Stimulated activated CD8-positive, alpha-beta memory T cell treated with anti-CD3 and anti-CD28 coated beads, Interleukin-7, amount 100 ng/mL, for 24 hours (primary cell): ENCODE measurements around the gene PGC.
"Not testable (repeated sequence)": the region's sequence is repeated elsewhere in the genome, so short reads cannot be mapped to it uniquely, and the experiment has no call there.

Experiments used
- DNase-seq: peaks from one replicate; pipeline ENCODE4 v3.0.0-alpha.2; 2020; ENCODE audit warnings: low read depth

Gene PGC

GRCh38 chr6:41775293-41775882 lies 28.2 kb upstream of the PGC start:
- no peak for DNase-seq

- DNase-seq, result no peak
These were observed 27.6 kb upstream of the PGC start for GRCh38 chr6:41774841-41775240.

- no peak for DNase-seq
These were observed 24.1 kb upstream of the PGC start for GRCh38 chr6:41771058-41771983.

GRCh38 chr6:41770381-41771057 lies 23.3 kb upstream of the PGC start:
- no peak for DNase-seq

GRCh38 chr6:41769376-41769775 lies 22.2 kb upstream of the PGC start:
- no peak for DNase-seq

- no peak for DNase-seq
These were observed 21.5 kb upstream of the PGC start for GRCh38 chr6:41768545-41769308.

- DNase-seq, result no peak
These were observed 20.1 kb upstream of the PGC start for GRCh38 chr6:41767112-41767833.

- DNase-seq, result not testable (repeated sequence)
These were observed 19.0 kb upstream of the PGC start for GRCh38 chr6:41766043-41766664.

- no peak for DNase-seq
These were observed 16.3 kb upstream of the PGC start for GRCh38 chr6:41763470-41763869.

- DNase-seq, result no peak
These were observed 12.8 kb upstream of the PGC start for GRCh38 chr6:41759905-41760579.

GRCh38 chr6:41759106-41759904 lies 12.1 kb upstream of the PGC start:
- DNase-seq, result no peak

GRCh38 chr6:41758641-41759035 lies 11.4 kb upstream of the PGC start:
- no peak for DNase-seq

- DNase-seq, result no peak
These were observed 10.9 kb upstream of the PGC start for GRCh38 chr6:41757931-41758640.

GRCh38 chr6:41757271-41757670 lies 10.1 kb upstream of the PGC start:
- DNase-seq, result no peak

GRCh38 chr6:41756354-41756753 lies 9.2 kb upstream of the PGC start:
- DNase-seq, result no peak

GRCh38 chr6:41755895-41756294 lies 8.7 kb upstream of the PGC start:
- no peak for DNase-seq

GRCh38 chr6:41750374-41750773 lies 3.2 kb upstream of the PGC start:
- no peak for DNase-seq

GRCh38 chr6:41748542-41748941 lies 1.3 kb upstream of the PGC start:
- no peak for DNase-seq

GRCh38 chr6:41748102-41748477 lies 893 bp upstream of the PGC start:
- DNase-seq, result no peak
